Stimulated activated naive CD8-positive, alpha-beta T cell treated with anti-CD3 and anti-CD28 coated beads, Interleukin-15, Interleukin-2, amounts not matched to agents 100 U/mL and 50 U/mL, for 24 hours (primary cell): ENCODE results near the gene PAXX.

Source experiments
- ATAC-seq: fragments of 150-1000 bp; cut with Tn5 transposase; one replicate; pipeline ENCODE4 v1.10.0; 2021
- DNase-seq: peaks from one replicate; pipeline ENCODE4 v3.0.0; 2021

Gene PAXX

GRCh38 chr9:136952876-136953770 lies 39.1 kb upstream of the PAXX start:
- DNase-seq (no peak), ATAC-seq (no peak)

DNA sequence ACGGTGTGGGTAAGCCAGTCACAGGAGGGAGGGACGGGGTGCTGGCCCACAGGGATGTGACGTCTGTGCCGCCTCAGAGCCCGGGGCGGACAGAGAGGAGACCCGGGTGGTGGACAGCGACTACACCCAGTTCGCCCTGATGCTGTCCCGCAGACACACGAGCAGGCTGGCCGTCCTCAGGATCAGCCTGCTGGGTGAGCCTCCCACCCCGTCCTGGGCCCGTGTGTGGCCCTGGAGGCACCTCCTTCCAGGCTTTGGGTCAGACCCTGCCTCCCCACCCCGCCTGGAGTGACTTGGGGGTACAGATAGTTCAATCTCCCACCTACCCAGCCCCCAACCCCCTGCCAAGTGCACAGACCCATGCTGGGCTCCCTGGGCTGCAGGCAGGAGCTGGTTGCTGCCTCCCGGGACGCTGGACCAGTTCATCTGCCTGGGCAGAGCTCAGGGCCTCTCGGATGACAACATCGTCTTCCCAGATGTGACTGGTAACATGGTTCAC lies 38.4 kb upstream of the PAXX start:
- no peak for ATAC-seq

GRCh38 chr9:136954270-136955083 lies 37.7 kb upstream of the PAXX start:
- DNase-seq (no peak), ATAC-seq (no peak)

More for the DNA sequence above, 38.4 kb upstream of the PAXX start:
- DNase-seq, result no peak

DNA sequence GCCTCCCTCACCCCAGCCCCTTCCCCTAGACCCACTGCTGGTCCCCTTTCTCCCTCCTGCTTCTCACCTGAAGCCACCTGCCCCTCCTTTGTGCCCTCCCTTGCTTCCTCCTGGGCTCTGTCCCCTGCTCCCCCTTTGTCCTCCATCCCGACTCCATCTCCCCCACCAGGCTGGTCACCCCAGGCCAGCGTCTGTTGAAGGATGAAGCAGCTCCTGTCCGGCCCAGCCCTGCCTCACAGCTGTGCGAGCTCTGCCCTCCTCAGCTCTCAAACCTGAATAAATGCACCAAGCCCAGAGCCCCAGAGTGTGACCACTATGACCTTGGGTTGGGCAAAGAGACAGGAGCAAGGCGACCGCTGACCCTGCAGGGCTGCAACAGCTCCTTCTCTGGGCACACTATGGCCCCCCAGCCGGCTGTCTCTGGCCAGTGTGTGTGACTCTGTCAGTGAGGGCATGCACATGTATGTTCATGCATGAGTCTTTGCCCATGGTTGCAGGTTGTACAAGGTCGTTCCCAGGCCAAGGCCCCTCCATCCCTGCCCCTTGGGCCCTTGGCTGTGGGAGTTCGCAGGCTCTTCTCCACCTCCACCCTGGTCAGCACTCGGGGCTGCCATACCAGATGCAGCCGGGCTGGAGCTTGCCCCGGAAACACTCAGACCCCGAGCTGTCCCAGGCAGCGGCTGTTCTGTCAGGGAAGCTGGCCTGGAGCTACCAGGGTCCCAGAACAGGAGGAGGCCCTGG lies 36.9 kb upstream of the PAXX start:
- ATAC-seq, result no peak
- DNase-seq, result no peak

DNA sequence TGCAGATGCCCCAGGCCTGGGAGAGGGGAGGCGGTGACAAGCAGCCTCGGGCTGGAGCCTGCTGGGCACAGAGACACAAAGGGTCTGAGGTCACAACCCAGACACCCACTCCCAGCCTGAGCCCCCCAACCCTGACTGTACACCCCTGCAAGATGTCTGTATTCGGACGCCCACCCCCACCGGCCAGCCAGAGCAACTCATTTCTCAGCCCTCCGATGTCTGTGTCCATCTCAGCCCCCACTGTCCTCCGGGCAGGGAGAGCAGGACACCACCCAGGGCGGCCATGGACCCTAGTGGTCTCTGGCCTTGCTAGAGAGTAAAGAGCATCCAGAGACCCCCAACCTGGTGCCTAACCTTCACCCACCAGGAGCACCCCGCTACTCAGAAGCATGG lies 36.3 kb upstream of the PAXX start:
- ATAC-seq (no peak), DNase-seq (no peak)

DNA sequence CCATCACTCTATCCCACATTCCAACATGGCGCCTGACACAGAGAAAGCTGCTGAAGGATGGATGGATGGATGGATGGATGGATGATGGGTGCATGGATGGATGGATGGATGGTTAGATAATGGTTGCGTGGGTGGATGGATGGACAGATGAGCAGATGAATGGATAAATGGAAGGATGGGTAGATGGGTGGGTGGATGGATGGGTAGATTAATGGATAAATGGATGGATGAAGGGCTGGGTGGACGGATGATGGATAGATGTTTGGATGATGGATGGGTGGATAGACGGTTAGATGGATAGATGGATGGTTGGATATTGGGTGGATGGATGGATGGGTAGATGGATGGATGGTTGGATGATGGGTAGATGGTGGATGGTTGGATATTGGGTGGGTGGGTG lies 35.6 kb upstream of the PAXX start:
- DNase-seq (no peak), ATAC-seq (no peak)

- DNase-seq (no peak), ATAC-seq (no peak)
These were observed 34.8 kb upstream of the PAXX start for GRCh38 chr9:136957461-136957860.

DNA sequence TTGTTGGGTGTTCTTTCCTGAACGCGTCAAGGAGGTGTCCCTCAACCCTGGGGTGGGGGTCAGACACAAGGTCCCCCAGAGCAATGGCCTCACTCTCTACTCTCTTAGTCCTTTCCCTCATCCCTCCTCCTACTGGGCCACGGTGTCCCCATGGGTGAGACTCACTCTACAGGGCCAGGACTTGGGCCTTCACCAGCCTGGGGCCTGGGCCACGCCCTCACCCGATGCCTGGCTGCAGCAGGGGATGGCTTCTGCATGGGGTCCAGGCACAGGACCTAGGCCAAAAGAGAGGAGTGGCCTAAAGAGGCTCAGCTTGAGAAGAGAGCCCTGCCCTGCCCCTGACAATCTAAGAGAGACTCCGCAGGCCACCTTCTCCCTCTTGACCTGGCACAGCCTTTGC lies 34.3 kb upstream of the PAXX start:
- DNase-seq (no peak), ATAC-seq (no peak)

DNA sequence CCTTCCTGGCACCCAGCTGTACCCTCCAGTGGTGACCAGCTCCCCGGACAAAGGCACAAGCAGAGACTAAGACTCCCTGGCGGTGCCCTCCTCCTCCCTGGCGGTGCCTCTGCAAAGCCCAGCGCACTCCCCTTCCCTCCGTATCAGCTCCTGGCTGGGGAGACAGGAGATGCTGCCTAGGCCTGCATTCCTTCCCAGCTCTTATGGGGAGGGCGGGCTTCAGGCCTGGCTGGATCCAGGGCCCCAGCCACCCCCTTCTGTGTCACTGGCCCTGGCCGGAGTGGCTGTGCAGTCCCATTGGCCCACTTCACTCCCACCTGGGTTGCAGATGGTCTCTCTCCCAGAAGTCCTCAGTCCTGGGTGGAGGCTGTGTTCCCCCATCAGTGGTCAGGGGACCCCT lies 33.7 kb upstream of the PAXX start:
- ATAC-seq, result no peak
- no peak for DNase-seq

- DNase-seq, result no peak
- no peak for ATAC-seq
These were observed 33.0 kb upstream of the PAXX start for GRCh38 chr9:136958898-136959850.

- no peak for DNase-seq
- ATAC-seq, result no peak
These were observed 31.8 kb upstream of the PAXX start for GRCh38 chr9:136960212-136960937.

DNA sequence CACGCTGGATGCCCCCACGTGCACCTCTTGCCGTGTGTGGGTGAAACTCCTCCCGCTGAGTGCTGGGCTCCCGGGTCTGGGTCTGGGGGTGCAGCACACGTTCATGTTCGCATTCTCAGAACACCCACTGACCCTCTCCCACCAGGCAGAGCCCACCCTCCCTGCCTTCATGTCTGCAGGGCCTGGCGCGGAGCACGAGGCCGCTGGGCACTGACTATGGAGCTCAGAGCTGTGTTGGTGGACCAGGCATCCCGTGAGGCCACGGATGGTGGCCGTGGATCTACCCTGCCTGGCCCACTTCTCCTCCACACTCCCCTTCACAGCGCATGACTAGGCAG lies 31.3 kb upstream of the PAXX start:
- no peak for DNase-seq
- ATAC-seq, result no peak

DNA sequence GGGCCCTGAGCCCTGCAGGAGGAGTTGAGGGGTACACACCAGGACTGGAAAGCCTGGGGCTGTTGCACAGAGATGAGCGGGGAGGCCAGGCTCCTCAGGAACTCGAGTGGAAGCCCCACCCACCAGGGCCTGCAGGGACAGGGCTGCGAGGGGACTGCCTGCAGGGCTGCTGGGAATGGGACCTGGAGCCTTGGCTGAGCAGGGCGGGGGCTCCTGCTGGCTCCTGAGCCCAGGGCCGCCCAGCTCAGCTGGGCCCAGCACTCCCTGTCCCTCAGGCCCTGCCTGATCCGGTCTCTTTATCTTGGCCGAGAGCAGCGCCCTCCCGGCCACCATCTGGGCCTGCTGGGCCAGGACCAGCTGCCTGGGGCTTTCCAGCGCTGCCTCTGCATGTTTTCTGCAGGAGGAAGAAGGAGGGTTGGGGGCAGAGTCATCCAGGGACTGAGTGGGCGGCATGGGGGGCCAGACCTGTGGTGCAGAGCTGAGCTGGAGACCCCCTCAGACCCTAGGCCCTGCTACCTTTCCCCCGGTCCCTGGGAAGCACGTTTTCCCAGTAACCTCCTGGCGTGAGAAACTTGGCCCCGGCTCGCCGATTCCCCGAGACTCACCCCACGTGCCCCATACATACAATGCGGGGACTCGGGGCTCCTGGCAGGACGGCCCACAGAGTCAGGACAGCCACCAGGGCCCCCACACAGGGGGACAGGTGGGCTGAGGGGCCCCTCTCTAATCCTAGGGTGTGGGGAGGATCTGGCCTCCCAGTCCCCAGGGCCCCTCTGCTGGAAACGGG lies 30.8 kb upstream of the PAXX start:
- ATAC-seq (no peak), DNase-seq (no peak)

GRCh38 chr9:136962163-136962562 lies 30.1 kb upstream of the PAXX start:
- ATAC-seq, result no peak
- DNase-seq, result no peak

DNA sequence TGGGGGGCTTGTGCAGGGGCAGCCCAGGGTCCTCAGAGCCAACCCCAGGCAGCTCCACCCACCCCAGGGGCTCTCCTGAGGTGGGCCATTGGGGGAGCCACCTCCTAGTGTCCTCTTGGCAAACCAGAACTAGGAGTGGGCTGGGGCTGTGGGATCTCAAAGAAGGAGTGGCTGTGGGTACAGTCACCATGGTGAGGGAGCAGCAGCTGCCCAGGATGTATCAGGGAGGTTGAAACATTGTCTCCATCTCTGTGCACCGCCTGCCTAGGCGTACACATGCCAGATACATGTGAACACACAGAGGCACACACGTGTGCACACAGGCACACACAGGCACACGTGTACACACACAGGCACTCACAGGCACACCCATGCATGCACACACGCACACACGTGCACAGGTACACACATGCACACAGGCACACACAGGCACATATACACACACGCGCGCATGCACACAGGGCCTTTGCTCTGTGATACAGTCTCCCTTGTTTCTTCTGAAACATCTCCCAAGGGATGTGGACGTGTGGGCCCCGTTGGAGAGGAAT lies 29.4 kb upstream of the PAXX start:
- ATAC-seq (no peak), DNase-seq (no peak)

DNA sequence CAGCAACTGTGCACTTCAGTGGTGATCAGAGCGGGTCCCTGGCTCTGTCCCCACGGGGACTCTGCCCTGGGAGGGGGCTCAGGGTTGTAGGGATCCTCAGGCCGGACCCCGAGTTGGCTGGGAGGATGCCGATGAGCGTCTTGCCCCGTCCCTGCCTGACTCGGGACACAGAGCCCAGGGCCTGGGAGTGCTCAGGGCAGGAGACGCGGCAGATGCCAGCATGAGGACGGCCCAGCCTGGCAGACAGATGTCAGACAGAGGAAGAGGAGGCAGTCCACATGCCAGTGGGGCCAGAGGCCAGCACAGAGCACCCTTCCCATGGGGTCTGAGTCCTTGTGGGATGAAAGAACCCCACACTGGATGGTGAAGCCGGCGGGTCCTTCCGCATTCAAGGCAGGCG lies 28.9 kb upstream of the PAXX start:
- no peak for ATAC-seq

GRCh38 chr9:136963751-136964150 lies 28.5 kb upstream of the PAXX start:
- no peak for DNase-seq
- no peak for ATAC-seq

More for the DNA sequence above, 28.9 kb upstream of the PAXX start:
- no peak for DNase-seq

DNA sequence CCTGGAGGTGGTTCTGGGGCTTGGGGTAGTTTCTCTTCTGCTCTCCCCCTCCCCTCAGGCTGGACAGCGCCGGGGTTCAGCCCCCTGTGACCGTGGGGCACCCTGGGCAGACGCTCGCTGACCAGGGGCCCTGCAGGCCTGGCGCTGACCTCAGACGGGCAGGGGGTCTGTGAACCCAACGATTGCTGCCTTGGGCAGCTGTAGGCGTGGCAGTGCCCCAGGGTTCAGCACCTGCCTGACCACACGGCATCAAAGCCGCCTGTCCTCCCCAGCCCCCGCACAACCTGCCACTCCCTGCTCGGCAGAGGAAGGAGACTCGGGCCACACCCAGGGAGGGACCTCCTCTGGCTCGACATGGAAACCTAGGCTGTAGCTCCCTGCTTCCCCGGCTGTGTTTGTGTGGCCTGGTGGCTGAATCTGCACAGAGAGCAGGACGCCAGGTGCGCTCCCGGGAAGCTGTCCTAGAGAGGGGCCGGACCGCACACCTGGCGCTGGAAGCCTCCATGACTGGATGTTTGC lies 28.0 kb upstream of the PAXX start:
- DNase-seq (no peak), ATAC-seq (no peak)

DNA sequence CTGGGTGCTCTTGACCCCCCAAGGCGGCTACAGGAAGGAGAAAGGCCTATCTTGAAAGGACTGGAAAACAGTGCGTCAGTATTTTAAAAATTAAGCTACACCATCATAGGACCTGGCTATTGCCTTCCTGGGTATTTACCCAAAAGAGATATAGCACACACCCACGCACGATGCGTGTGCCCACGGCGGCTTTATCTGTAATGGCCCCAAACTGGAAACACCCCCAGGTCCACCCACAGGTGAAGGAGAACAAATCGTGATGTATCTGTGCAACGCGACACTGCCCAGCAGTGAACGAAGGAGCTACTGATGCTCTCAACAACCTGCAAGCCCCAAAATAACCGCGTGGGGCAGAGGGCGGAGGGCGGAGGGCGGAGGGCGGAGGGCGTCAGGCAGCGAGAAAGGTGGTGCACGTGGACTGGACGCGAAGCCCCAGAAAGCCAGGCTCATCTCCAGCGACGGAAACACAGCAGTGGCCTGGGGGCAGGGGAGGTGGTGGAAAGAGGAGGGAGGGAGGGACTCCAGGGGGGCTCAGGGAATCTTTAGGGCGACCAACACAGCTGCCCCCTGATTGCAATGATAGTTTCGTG lies 27.3 kb upstream of the PAXX start:
- DNase-seq, result no peak
- ATAC-seq, result no peak
